HCT116 (cell line): ENCODE data around the gene RSRC1. TPM values are rescaled to one million over a fixed set of nuclear protein-coding genes. Genes with fewer than 3 reads are reported as not detected.

Source experiments
- ATAC-seq: fragments of 200-7000 bp; cut with Tn5 transposase; 2 replicates; pipeline ENCODE4 v1.9.1; 2020; ENCODE audit warnings: mild to moderate bottlenecking, moderate library complexity
- BruUV-seq: library from RNA; stranded (reverse); fragments of 400-500 nt; replicated peaks from 2 replicates; lab custom pipeline; 2021; lab: Mats Ljungman, UMichigan
- CTCF ChIA-PET: fragments of 300-600 bp; sonication (Branson Sonifier 250); formaldehyde crosslinking; loops from one replicate; lab custom pipeline; 2021; ENCODE audit warnings: antibody characterized with exemption; lab: Charles Lee
- POLR2A ChIA-PET: fragments of 300-600, 350-600 bp; sonication (Branson Sonifier 250); formaldehyde crosslinking; loops from one replicate; lab custom pipeline; 2021; ENCODE audit warnings: antibody characterized with exemption; lab: Charles Lee
- RAD21 ChIA-PET, 2 experiments: fragments of 300-600 bp; sonication (Branson Sonifier 250); formaldehyde crosslinking; loops; one replicate each; lab custom pipeline; 2023; ENCODE audit warnings: low total read pairs in 2 of 2; ENCODE audit not compliant: uncharacterized antibody in 2 of 2, unreplicated experiment in 2 of 2, low non-redundant PET in 1 of 2; lab: Charles Lee
- DNase-seq: peaks from one replicate; pipeline ENCODE4 v3.0.0-alpha.2; 2010; ENCODE audit warnings: low read depth, low spot score
- H2AFZ ChIP-seq: fragments of 200-600 bp; shearing (Covaris generic), sonication (generic); 2 replicates; pipeline ENCODE4 v1.6.1; 2017; ENCODE audit warnings: low read depth, mixed run types, mixed read lengths, antibody characterized with exemption, low read length; ENCODE audit not compliant: poor library complexity, severe bottlenecking
- H3K27ac ChIP-seq: 2 replicates; pipeline ENCODE4 v1.5.1; 2012; ENCODE audit warnings: low read depth, low read length
- H3K27me3 ChIP-seq: fragments of 200-600 bp; sonication (generic); 2 replicates; pipeline ENCODE4 v1.6.1; 2016; ENCODE audit warnings: mixed run types, low read length, mixed read lengths; ENCODE audit not compliant: insufficient read depth
- H3K36me3 ChIP-seq, 2 experiments: fragments of 200-500 bp in 1 of 2; fragments of 200-600 bp in 1 of 2; sonication (Bioruptor generic) in 1 of 2; sonication (generic) in 1 of 2; 2 replicates each; pipeline versions ENCODE4 v1.5.1 to v1.6.1; 2014 to 2016; ENCODE audit warnings: low read length in 2 of 2, inconsistent platforms in 1 of 2, mixed read lengths in 1 of 2, mixed run types in 1 of 2; ENCODE audit not compliant: insufficient read depth in 2 of 2, control insufficient read depth in 1 of 2
- H3K4me1 ChIP-seq, 2 experiments: fragments of 200-600 bp in 1 of 2; sonication (generic) in 1 of 2; 2 replicates each; pipeline versions ENCODE4 v1.5.1 to v1.6.1; 2012 to 2017; ENCODE audit warnings: low read length in 2 of 2, inconsistent platforms in 1 of 2, mild to moderate bottlenecking in 1 of 2, mixed read lengths in 1 of 2, mixed run types in 1 of 2, moderate library complexity in 1 of 2; ENCODE audit not compliant: insufficient read depth in 2 of 2, control insufficient read depth in 1 of 2
- H3K4me2 ChIP-seq: fragments of 200-600 bp; sonication (generic); 2 replicates; pipeline ENCODE4 v1.6.1; 2017; ENCODE audit warnings: mixed run types, low read length, mixed read lengths
- H3K4me3 ChIP-seq, 2 experiments: fragments of 200-600 bp in 1 of 2; sonication (generic) in 1 of 2; replicated peaks in 1 of 2; 2 replicates each; pipeline ENCODE4 v1.5.1; 2011 to 2016; ENCODE audit warnings: low read length in 2 of 2, control low read depth in 1 of 2, low read depth in 1 of 2, mild to moderate bottlenecking in 1 of 2, mixed read lengths in 1 of 2, mixed run types in 1 of 2
- H3K79me2 ChIP-seq: fragments of 200-600 bp; sonication (generic); 2 replicates; pipeline ENCODE4 v1.6.1; 2017; ENCODE audit warnings: mild to moderate bottlenecking, mixed run types, low read length, moderate library complexity, mixed read lengths; ENCODE audit not compliant: insufficient read depth
- H3K9ac ChIP-seq: fragments of 200-600 bp; sonication (generic); 2 replicates; pipeline ENCODE4 v1.6.1; 2016; ENCODE audit warnings: low read length, mixed read lengths
- H3K9me2 ChIP-seq: fragments of 200-600 bp; sonication (generic), shearing (Covaris generic); 2 replicates; pipeline ENCODE4 v1.6.1; 2017; ENCODE audit warnings: mixed run types, mild to moderate bottlenecking, moderate library complexity; ENCODE audit not compliant: insufficient read depth
- H3K9me3 ChIP-seq, 2 experiments: fragments of 200-500 bp in 1 of 2; fragments of 200-600 bp in 1 of 2; sonication (Bioruptor generic) in 1 of 2; sonication (generic) in 1 of 2; 2 replicates each; pipeline ENCODE4 v1.6.1; 2014 to 2017; ENCODE audit warnings: low read length in 2 of 2, mixed read lengths in 2 of 2, inconsistent platforms in 1 of 2, low read depth in 1 of 2, mild to moderate bottlenecking in 1 of 2, mixed run types in 1 of 2, moderate library complexity in 1 of 2; ENCODE audit not compliant: control insufficient read depth in 1 of 2, insufficient read depth in 1 of 2
- H4K20me1 ChIP-seq: fragments of 200-600 bp; sonication (generic), shearing (Covaris generic); 2 replicates; pipeline ENCODE4 v1.6.1; 2017; ENCODE audit warnings: mixed run types, mild to moderate bottlenecking, moderate library complexity; ENCODE audit not compliant: insufficient read depth
- ATF3 ChIP-seq: IDR thresholded peaks from 2 replicates; pipeline ENCODE4 v1.6.1; 2012
- CBX3 ChIP-seq: IDR thresholded peaks from 2 replicates; pipeline ENCODE4 v1.6.1; 2012; ENCODE audit warnings: low read depth
- ELF1 ChIP-seq: IDR thresholded peaks from 2 replicates; pipeline ENCODE4 v1.6.1; 2012; ENCODE audit warnings: low read depth, borderline replicate concordance
- EZH2phosphoT487 ChIP-seq: fragments of 200-600 bp; IDR thresholded peaks from 2 replicates; pipeline ENCODE4 v1.6.1; 2018; ENCODE audit warnings: antibody characterized with exemption, borderline replicate concordance
- JUND ChIP-seq: IDR thresholded peaks from 2 replicates; pipeline ENCODE4 v1.6.1; 2012
- MAX ChIP-seq: IDR thresholded peaks from 2 replicates; pipeline ENCODE4 v1.6.1; 2012
- TCF7L2 ChIP-seq: IDR thresholded peaks from 2 replicates; pipeline ENCODE4 v1.7.0; 2011; ENCODE audit warnings: borderline replicate concordance, inconsistent platforms; ENCODE audit not compliant: insufficient read depth, insufficient read length; ENCODE audit errors: extremely low read depth
- YY1 ChIP-seq: IDR thresholded peaks from 2 replicates; pipeline ENCODE4 v1.6.1; 2011; ENCODE audit warnings: low read length, low read depth, moderate library complexity, mild to moderate bottlenecking; ENCODE audit not compliant: insufficient replicate concordance; ENCODE audit errors: extremely low read depth
- ZFX ChIP-seq: fragments of 450-650 bp; IDR thresholded peaks from 2 replicates; pipeline ENCODE4 v1.6.1; 2017
- intact Hi-C: fragments of 100-400 bp; cut with micrococcal nuclease; formaldehyde crosslinking; loops from 2 replicates; pipeline ENCODE4 v1.10.0; 2022
- total RNA-seq: library from RNA; stranded (reverse); gene quantifications from one replicate; pipeline ENCODE4 v1.2.1, GENCODE V29; 2021; ENCODE audit not compliant: unreplicated experiment

RSRC1 gene
- total RNA-seq, 1 experiment from 2014 or later, result 37.1 TPM

DNA sequence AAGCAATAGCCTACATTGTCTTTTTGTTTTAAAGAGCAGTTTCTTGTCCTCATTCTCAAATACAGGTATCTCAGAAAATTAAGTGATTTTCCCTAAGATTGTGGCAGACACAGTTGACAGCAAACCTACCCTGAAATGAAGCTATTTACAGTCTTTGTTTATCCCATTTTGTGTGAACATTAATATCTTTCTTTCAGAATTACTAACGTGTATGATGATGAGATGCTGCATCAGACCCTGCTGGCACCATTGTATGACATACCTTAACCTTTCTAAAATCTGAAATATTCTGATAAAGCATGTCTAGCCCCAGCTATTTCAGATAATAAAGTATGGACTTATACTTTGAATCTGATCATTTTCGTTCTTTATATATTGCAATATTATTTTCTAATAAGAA lies 185.9 kb downstream of the RSRC1 start (continued):
- TF ChIP-seq YY1 (no peak), JUND (no peak), ZFX (no peak), TCF7L2 (no peak)
- TF ChIP-seq, all 23 proteins: peak for 0

DNA sequence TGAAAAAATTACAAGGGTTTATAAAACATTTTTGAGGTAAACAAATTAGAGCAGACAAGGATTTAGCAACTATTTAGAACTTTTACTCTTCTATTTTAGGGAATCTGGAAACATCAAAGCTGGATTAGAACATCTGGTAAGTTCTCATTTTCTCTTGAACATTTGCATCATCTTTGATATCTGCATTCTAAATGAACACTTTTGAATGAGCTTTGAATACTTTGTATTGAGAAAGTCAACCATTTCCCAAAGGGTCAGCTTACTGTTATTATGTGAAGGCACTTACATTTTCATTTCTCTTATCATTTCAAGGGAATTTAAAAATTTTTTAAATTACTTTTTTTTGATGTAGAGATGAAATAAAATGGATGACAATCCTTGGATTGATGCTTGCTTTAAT lies 188.1 kb downstream of the RSRC1 start:
- Histone ChIP-seq H3K36me3 (no peaks in the 10 kb centered on the region), H4K20me1 (no peaks in the 10 kb centered on the region), H3K4me2 (no peak overlapping the region), H3K9ac (no peak overlapping the region), H3K4me3 (no peak overlapping the region), H3K4me1 (no peaks in the 10 kb centered on the region), H2AFZ (no peak overlapping the region), H3K27me3 (no peaks in the 10 kb centered on the region), H3K9me2 (no peaks in the 10 kb centered on the region), H3K79me2 (no peaks in the 10 kb centered on the region), H3K9me3 (no peaks in the 10 kb centered on the region), H3K27ac (no peak overlapping the region)
- BruUV-seq, result no TSS peak
- intact Hi-C loops, result no loop called here
- ATAC-seq (no peak), DNase-seq (no peak)
- TF ChIP-seq CBX3 (no peak), ATF3 (no peak), ELF1 (no peak), ZFX (no peak), MAX (no peak), EZH2phosphoT487 (no peak)
- ChIA-PET CTCF (no interaction called here), RAD21 (no interaction called here), POLR2A (no interaction called here)
